ENCODE data around the gene CAVIN4. TPM values are rescaled to one million over a fixed set of nuclear protein-coding genes. Genes with fewer than 3 reads are reported as not detected.

The CAVIN4 gene
- total and polyA plus RNA-seq, 2 donors (not counting 3 experiments of a cell fraction or from before 2014, with no cell fraction given), result 0.61 to 3.1 TPM

DNA sequence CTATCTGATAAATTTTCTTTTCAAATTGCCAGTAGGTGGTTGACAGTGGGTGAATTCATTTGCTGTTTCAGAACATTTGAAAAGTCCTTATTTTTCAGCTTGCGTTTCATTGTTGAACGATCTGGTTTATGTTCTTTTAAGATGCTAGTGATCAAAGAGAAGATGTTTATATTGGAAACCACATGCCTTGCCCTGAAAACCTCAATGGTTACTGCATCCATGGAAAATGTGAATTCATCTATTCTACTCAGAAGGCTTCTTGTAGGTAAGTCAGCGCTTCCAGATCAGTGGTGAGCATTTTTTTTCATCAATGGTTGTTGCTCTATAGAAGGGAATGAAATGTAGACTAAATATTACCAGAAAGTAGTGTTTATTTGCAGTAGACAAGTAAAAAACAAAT, 16.6 kb upstream of the CAVIN4 start:
- H3K9me3 ChIP-seq (replicated peaks; ENCODE audit: control insufficient read depth, insufficient read depth, low read length), result no peaks in the 10 kb centered on the region
- no peak overlapping the region for H2AFZ ChIP-seq (ENCODE audit: low read depth, low read length)
- no peaks in the 10 kb centered on the region for H3K4me1 ChIP-seq (ENCODE audit: control insufficient read depth, extremely low read depth, insufficient read depth, low read length)
- dilution Hi-C loops (cut with MboI; ENCODE audit: extremely low pct_ligation_motif_present, low sequenced_read_pairs) (no loop called here), intact Hi-C loops (cut with micrococcal nuclease) (no loop called here)
- DNase-seq (ENCODE audit: low read depth, low spot score), result no peak
- no peak for TF ChIP-seq MYC (IDR thresholded peaks at IDR 0.05; ENCODE audit: low read depth, low read length)
- no peak for TF ChIP-seq FOS (IDR thresholded peaks at IDR 0.05; ENCODE audit: borderline replicate concordance, insufficient read depth, low read length)
- TF ChIP-seq, protein P1, sequence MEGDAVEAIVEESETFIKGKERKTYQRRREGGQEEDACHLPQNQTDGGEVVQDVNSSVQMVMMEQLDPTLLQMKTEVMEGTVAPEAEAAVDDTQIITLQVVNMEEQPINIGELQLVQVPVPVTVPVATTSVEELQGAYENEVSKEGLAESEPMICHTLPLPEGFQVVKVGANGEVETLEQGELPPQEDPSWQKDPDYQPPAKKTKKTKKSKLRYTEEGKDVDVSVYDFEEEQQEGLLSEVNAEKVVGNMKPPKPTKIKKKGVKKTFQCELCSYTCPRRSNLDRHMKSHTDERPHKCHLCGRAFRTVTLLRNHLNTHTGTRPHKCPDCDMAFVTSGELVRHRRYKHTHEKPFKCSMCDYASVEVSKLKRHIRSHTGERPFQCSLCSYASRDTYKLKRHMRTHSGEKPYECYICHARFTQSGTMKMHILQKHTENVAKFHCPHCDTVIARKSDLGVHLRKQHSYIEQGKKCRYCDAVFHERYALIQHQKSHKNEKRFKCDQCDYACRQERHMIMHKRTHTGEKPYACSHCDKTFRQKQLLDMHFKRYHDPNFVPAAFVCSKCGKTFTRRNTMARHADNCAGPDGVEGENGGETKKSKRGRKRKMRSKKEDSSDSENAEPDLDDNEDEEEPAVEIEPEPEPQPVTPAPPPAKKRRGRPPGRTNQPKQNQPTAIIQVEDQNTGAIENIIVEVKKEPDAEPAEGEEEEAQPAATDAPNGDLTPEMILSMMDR (IDR thresholded peaks at IDR 0.05; ENCODE audit: extremely low read depth in 1 of 2, insufficient read depth in 1 of 2, low read depth in 1 of 2, low read length in 2 of 2), result no peak
- TF ChIP-seq, protein P2, sequence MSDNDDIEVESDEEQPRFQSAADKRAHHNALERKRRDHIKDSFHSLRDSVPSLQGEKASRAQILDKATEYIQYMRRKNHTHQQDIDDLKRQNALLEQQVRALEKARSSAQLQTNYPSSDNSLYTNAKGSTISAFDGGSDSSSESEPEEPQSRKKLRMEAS (IDR thresholded peaks at IDR 0.05; ENCODE audit: insufficient read depth, insufficient read length), result no peak
- TF ChIP-seq JUN (IDR thresholded peaks at IDR 0.05; ENCODE audit: borderline replicate concordance, insufficient read depth, insufficient read length, low read depth), result no peak
- no peak for TF ChIP-seq POLR2A (IDR thresholded peaks at IDR 0.05; ENCODE audit: low read depth, low read length)
- no peak for TF ChIP-seq EZH2 (IDR thresholded peaks at IDR 0.05; ENCODE audit: borderline replicate concordance, low read depth, low read length, severe bottlenecking)
- TF ChIP-seq GATA2 (IDR thresholded peaks at IDR 0.05; ENCODE audit: insufficient read depth, insufficient read length, low read depth, low read length), result no peak
- no peak for TF ChIP-seq POLR2AphosphoS5 (IDR thresholded peaks at IDR 0.05; ENCODE audit: insufficient read depth, low read depth, low read length)
- H3K79me2 ChIP-seq (ENCODE audit: control insufficient read depth, insufficient read depth, low read length), result no peaks in the 10 kb centered on the region
- H3K36me3 ChIP-seq (ENCODE audit: control insufficient read depth in 2 of 2, extremely low read depth in 1 of 2, insufficient read depth in 2 of 2, low read length in 2 of 2), result peaks cover 0 to 2% of the 10 kb centered on the region in 2 experiments
- no peak overlapping the region for H3K9ac ChIP-seq (replicated peaks; ENCODE audit: extremely low read depth, insufficient read depth, low read length)
- no peak overlapping the region for H3K27ac ChIP-seq (ENCODE audit: insufficient read depth, low read depth, low read length)
- no peaks in the 10 kb centered on the region for H4K20me1 ChIP-seq (replicated peaks; ENCODE audit: control insufficient read depth, extremely low read depth, insufficient read depth, low read length)
- H3K4me2 ChIP-seq (ENCODE audit: insufficient read depth, low read length), result no peak overlapping the region
- no peak overlapping the region for H3K4me3 ChIP-seq (replicated peaks in 1 of 3; ENCODE audit: insufficient read depth in 1 of 3, low read depth in 1 of 3, low read length in 3 of 3)
- ChIA-PET CTCF (no interaction called here), POLR2A (no interaction called here)
- no peak for FAIRE-seq
- BruUV-seq (replicated peaks), result no TSS peak
- no peaks in the 10 kb centered on the region for H3K27me3 ChIP-seq (ENCODE audit: control insufficient read depth in 2 of 2, insufficient read depth in 2 of 2, low read length in 2 of 2)
- no peaks in the 10 kb centered on the region for H3K9me1 ChIP-seq (replicated peaks; ENCODE audit: control insufficient read depth, extremely low read depth, insufficient read depth, low read length)
